ENCODE measurements around the gene BMPER. TPM values are rescaled to one million over a fixed set of nuclear protein-coding genes. Genes with fewer than 3 reads are reported as not detected.
"Not testable (repeated sequence)": the region's sequence is repeated elsewhere in the genome, so short reads cannot be mapped to it uniquely, and the experiment has no call there.

BMPER gene
- total RNA-seq, 1 donor: 0.21 TPM

DNA sequence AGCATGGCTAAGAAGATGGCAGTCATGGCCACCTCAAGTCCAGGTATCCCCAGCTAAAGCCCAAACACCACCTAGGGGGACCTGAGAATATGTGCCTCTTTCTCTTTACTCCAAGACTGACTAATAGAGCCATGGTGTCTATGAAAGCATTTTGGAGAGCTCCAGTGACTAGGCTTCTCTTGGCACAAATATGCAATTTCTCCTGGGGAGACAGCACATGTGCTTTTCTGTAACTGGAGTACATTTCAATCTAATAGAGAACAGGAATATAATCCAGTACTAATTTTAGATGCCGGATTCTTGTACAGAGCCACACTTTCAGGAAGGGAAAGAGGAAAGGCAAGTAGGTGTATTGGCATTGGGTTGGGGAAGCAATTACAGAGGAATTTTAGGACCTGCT is 260.1 kb downstream of the BMPER start:
- Histone ChIP-seq H3K27me3 (ENCODE audit: insufficient read depth, low read length) (no peaks in the 10 kb centered on the region), H3K4me1 (ENCODE audit: insufficient read depth, low read length) (no peaks in the 10 kb centered on the region), H3K4me3 (ENCODE audit: low read length) (no peak overlapping the region), H3K9me3 (ENCODE audit: low read depth, low read length) (no peaks in the 10 kb centered on the region)

DNA sequence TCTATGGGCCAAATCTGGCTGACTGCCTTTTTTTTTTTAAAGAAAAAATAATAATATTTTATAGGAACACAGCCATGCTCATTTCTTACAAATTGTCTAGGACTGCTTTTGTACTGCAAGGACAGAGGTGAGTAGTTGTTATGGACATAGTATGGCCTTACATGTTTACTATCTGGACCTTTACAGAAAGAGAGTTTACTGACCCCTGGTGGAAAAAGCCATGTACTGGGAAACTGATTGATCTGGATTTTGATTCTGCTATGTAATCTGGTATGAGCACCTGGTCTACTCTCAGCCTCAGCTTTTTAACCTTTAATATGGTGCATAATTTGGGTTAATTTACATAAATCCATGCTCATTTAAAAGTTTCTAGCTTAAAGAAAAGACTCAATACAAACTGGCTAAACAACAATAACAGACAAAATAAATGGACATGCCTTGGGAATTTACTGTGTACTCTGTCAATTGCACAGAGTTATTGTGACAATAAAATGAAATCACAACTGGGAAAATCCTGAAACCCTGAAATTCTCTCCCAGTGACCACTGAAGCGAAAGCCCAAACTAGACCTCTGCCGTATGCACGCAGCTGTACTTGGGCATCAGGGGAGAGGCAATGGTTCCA is 260.7 kb downstream of the BMPER start:
- H3K4me1 ChIP-seq (ENCODE audit: insufficient read depth, low read length): no peaks in the 10 kb centered on the region

GRCh38 chr7:34168013-34168412 is 262.7 kb downstream of the BMPER start:
- no peaks in the 10 kb centered on the region for H3K27me3 ChIP-seq (ENCODE audit: insufficient read depth, low read length)
- no peaks in the 10 kb centered on the region for H3K9me3 ChIP-seq (ENCODE audit: low read depth, low read length)
- no peak overlapping the region for H3K4me3 ChIP-seq (ENCODE audit: low read length)
- no peaks in the 10 kb centered on the region for H3K4me1 ChIP-seq (ENCODE audit: insufficient read depth, low read length)

More for the DNA sequence above, 260.7 kb downstream of the BMPER start:
- H3K4me3 ChIP-seq (ENCODE audit: low read length): no peak overlapping the region
- no peaks in the 10 kb centered on the region for H3K9me3 ChIP-seq (ENCODE audit: low read depth, low read length)
- H3K27me3 ChIP-seq (ENCODE audit: insufficient read depth, low read length): no peaks in the 10 kb centered on the region

- not testable (repeated sequence) for H3K4me3 ChIP-seq (ENCODE audit: low read length); H3K4me1 ChIP-seq (ENCODE audit: insufficient read depth, low read length); H3K9me3 ChIP-seq (ENCODE audit: low read depth, low read length); H3K27me3 ChIP-seq (ENCODE audit: insufficient read depth, low read length)
These were observed 269.6 kb downstream of the BMPER start for GRCh38 chr7:34174688-34175616.

DNA sequence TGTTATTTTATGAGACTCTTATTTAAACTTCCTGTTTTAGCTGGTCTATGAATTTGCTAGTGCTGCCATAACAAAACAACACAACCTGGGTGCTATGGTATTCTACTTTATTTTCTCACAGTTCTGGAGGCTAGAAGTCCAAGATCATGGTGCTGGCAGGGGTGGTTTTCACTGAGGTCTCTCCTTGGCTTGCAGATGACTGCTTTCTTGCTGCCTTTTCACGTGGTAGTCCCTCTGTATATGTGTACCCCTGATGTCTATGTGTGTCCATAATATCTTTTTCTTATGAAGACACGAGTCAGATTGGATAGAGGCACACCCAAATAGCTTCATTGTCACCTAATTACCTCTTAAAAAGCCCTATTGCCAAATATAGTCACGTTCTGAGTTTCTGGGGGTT is 270.5 kb downstream of the BMPER start:
- Histone ChIP-seq H3K4me1 (ENCODE audit: insufficient read depth, low read length) (no peaks in the 10 kb centered on the region), H3K4me3 (ENCODE audit: low read length) (no peak overlapping the region), H3K27me3 (ENCODE audit: insufficient read depth, low read length) (no peaks in the 10 kb centered on the region), H3K9me3 (ENCODE audit: low read depth, low read length) (no peaks in the 10 kb centered on the region)

GRCh38 chr7:34177476-34177875 is 272.1 kb downstream of the BMPER start:
- H3K4me3 ChIP-seq (ENCODE audit: low read length): no peak overlapping the region
- H3K27me3 ChIP-seq (ENCODE audit: insufficient read depth, low read length): no peaks in the 10 kb centered on the region
- H3K4me1 ChIP-seq (ENCODE audit: insufficient read depth, low read length): no peaks in the 10 kb centered on the region
- H3K9me3 ChIP-seq (ENCODE audit: low read depth, low read length): no peaks in the 10 kb centered on the region

DNA sequence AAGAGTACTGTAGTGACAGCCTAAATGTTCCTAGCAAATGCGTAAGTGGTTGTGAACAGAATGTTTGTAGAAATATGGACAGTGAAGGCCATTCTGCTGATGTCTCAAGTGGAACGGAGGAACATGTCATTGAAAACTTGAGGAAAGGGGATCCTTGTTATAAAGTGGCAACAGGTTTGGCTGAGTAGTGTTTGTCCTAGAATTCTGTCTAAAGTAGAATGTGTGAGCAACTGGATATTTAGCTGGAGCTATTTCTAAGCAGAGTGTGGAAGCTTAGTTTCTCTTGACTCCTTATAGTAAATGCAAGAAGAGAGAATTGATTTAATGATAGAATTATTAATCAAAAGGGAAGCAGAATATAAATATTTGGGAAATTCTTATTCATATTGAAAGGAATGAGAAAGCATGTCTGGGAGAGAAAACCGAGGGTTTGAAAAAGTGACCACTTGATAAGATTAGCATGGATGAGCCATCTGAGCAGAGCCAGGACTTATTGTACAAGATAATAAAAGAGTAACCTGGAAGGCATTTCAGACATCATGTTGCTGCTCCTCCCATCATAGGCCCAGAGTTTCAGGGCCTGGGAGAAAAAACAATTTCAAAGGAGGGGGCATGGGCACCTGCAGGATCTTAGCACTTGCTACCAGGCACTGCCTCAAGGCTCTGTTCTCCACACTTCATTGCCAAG is 276.1 kb downstream of the BMPER start:
- no peak overlapping the region for H3K4me3 ChIP-seq (ENCODE audit: low read length)
- no peaks in the 10 kb centered on the region for H3K4me1 ChIP-seq (ENCODE audit: insufficient read depth, low read length)
- H3K9me3 ChIP-seq (ENCODE audit: low read depth, low read length): no peaks in the 10 kb centered on the region
- H3K27me3 ChIP-seq (ENCODE audit: insufficient read depth, low read length): no peaks in the 10 kb centered on the region

- Histone ChIP-seq H3K4me3 (ENCODE audit: low read length) (no peak overlapping the region), H3K27me3 (ENCODE audit: insufficient read depth, low read length) (no peaks in the 10 kb centered on the region), H3K4me1 (ENCODE audit: insufficient read depth, low read length) (no peaks in the 10 kb centered on the region), H3K9me3 (ENCODE audit: low read depth, low read length) (no peaks in the 10 kb centered on the region)
These were observed 279.1 kb downstream of the BMPER start for GRCh38 chr7:34184466-34184865.

DNA sequence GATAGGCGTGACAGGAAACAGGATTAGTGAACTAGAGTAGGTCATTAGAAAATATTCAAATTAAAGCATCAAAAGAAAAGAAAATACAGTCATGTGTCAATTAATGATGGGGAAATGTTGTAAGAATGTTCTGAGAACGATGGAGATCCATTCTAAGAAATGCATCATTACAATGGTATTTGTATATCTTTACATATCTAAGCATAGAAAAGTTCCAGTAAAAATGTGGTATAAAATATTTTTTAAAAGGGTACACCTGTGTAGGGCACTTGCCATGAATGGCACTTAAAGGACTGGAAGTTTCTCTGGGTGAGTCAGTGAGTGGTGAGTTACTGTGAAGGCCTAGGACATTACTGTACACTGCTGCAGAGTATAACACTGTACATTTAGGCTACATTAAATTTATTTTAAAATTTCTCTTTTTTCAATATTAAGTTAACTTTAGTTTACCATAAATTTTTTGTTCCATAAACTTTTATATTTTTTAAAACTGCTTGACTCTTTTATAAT is 282.5 kb downstream of the BMPER start:
- no peak overlapping the region for H3K4me3 ChIP-seq (ENCODE audit: low read length)
- no peaks in the 10 kb centered on the region for H3K4me1 ChIP-seq (ENCODE audit: insufficient read depth, low read length)
- no peaks in the 10 kb centered on the region for H3K27me3 ChIP-seq (ENCODE audit: insufficient read depth, low read length)
- H3K9me3 ChIP-seq (ENCODE audit: low read depth, low read length): no peaks in the 10 kb centered on the region

GRCh38 chr7:34189031-34189430 is 283.7 kb downstream of the BMPER start:
- Histone ChIP-seq H3K4me3 (ENCODE audit: low read length) (no peak overlapping the region), H3K4me1 (ENCODE audit: insufficient read depth, low read length) (no peaks in the 10 kb centered on the region), H3K27me3 (ENCODE audit: insufficient read depth, low read length) (no peaks in the 10 kb centered on the region), H3K9me3 (ENCODE audit: low read depth, low read length) (no peaks in the 10 kb centered on the region)

DNA sequence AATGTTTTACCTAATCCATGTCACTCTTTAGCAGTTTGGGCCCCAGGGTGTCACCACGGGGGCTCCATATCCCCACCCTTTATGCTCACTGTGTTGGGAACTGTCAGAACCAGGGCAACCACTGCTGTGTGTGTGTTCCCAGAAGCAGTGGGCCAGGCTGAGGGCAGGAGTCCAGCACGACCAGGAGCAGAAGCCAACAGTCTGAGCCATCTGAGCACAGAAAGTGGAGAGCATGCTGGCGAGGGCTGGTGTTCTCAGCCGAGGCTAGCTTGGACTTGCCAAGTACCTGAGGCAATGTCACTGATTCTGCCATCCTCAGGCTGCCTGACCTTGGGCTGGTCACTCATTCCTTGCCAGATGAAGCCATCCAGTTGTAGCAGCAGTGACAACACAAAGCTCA is 285.0 kb downstream of the BMPER start:
- Histone ChIP-seq H3K9me3 (ENCODE audit: low read depth, low read length) (no peaks in the 10 kb centered on the region), H3K4me3 (ENCODE audit: low read length) (no peak overlapping the region), H3K27me3 (ENCODE audit: insufficient read depth, low read length) (no peaks in the 10 kb centered on the region), H3K4me1 (ENCODE audit: insufficient read depth, low read length) (no peaks in the 10 kb centered on the region)

DNA sequence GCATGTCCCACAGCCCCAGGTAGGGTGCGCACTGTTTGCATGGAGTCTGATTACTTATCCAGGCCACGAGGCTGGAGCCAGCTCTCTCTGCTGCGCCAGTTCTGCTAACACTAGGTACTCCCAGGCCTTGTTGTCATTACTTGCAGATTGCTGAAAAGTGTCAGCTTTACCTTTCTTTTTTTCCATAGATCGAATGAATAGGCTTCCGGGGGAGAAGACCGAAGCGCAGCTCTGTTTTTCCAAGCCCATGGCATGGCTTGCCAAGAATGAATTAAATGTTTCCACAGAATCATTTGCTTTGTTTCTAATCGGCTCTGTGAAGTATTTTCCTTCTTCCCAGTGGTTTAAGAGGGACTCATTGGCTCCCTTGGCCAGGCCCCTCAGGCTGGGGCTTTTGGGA is 285.8 kb downstream of the BMPER start:
- Histone ChIP-seq H3K4me3 (ENCODE audit: low read length) (no peak overlapping the region), H3K4me1 (ENCODE audit: insufficient read depth, low read length) (no peaks in the 10 kb centered on the region), H3K27me3 (ENCODE audit: insufficient read depth, low read length) (no peaks in the 10 kb centered on the region), H3K9me3 (ENCODE audit: low read depth, low read length) (no peaks in the 10 kb centered on the region)

- Histone ChIP-seq H3K27me3 (ENCODE audit: insufficient read depth, low read length) (no peaks in the 10 kb centered on the region), H3K4me3 (ENCODE audit: low read length) (no peak overlapping the region), H3K9me3 (ENCODE audit: low read depth, low read length) (no peaks in the 10 kb centered on the region), H3K4me1 (ENCODE audit: insufficient read depth, low read length) (no peaks in the 10 kb centered on the region)
These were observed 286.6 kb downstream of the BMPER start for GRCh38 chr7:34191771-34192479.

DNA sequence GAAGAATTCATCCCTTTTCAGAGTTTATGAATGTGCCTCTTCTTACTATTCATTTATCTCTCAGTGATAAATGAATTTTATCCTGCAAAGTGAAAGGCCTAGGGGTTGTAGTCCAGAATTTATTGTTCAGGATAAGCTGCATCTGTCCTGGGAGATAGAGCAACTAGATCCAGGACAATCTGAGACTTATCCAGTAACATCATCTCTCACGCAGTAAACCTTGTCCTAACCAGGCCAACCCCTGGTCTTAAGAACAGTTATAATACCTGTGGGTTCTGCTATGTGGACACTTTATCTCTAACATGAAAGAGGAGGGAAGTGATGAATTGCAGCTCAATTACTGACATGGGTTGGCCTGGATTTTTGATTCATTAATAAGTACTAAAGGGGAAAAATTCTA is 287.6 kb downstream of the BMPER start:
- H3K27me3 ChIP-seq (ENCODE audit: insufficient read depth, low read length): no peaks in the 10 kb centered on the region
- no peaks in the 10 kb centered on the region for H3K9me3 ChIP-seq (ENCODE audit: low read depth, low read length)
- H3K4me3 ChIP-seq (ENCODE audit: low read length): no peak overlapping the region
- no peaks in the 10 kb centered on the region for H3K4me1 ChIP-seq (ENCODE audit: insufficient read depth, low read length)

GRCh38 chr7:34198231-34198641 is 292.9 kb downstream of the BMPER start:
- H3K4me3 ChIP-seq (ENCODE audit: low read length): no peak overlapping the region
- no peaks in the 10 kb centered on the region for H3K27me3 ChIP-seq (ENCODE audit: insufficient read depth, low read length)
- no peaks in the 10 kb centered on the region for H3K9me3 ChIP-seq (ENCODE audit: low read depth, low read length)
- no peaks in the 10 kb centered on the region for H3K4me1 ChIP-seq (ENCODE audit: insufficient read depth, low read length)
